ENCODE measurements around the gene PPP1R2B. TPM values are rescaled to one million over a fixed set of nuclear protein-coding genes. Genes with fewer than 3 reads are reported as not detected.

Gene PPP1R2B
- total RNA-seq = not detected

DNA sequence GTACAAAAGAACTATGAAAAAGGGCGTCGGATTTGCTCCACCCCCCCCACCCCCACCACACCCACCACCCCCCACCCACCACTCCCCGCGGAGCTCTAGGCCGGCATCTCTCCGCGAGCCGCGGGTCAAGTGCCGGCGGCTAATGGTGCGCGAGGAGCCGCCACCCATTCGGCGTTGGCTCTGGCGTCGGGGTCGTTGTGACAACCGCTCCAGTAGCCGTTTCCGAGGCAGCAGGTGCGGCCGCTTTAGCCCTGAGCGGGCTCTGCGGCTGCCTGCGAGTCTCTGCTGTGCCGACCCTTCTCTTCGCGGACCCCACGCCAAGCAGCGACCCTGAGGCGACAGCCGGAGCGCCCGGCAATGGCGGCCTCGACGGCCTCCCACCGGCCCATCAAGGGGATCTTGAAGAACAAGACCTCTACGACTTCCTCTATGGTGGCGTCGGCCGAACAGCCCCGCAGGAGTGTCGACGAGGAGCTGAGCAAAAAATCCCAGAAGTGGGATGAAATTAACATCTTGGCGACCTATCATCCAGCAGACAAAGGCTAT, at the start of gene PPP1R2B:
Gene PPP1R2B, plus strand, starts transcription at position 90 of the 546 bp plus-strand sequence. Its CDS starts 268 bp downstream, at position 358.
- Mint-ChIP-seq H3K27ac (no peak within 1 kb of the TSS), H3K4me3 (no peak within 1 kb of the TSS), H3K9me3 (ENCODE audit: low read depth) (peaks cover 14% of the 10 kb centered on the region), H3K4me1 (peaks cover 5% of the 10 kb centered on the region), H3K36me3 (peaks cover 20% of the 10 kb centered on the region), H3K27me3 (peaks cover 55% of the 10 kb centered on the region)
- no peak for DNase-seq
- no peak for ATAC-seq
- CTCF ChIA-PET = interaction anchor here (0.9 to 1.5 kb wide), 2 partner anchors 10 to 20 kb away, joined by 3 to 4 read pairs; no protein-coding TSS in a partner anchor

DNA sequence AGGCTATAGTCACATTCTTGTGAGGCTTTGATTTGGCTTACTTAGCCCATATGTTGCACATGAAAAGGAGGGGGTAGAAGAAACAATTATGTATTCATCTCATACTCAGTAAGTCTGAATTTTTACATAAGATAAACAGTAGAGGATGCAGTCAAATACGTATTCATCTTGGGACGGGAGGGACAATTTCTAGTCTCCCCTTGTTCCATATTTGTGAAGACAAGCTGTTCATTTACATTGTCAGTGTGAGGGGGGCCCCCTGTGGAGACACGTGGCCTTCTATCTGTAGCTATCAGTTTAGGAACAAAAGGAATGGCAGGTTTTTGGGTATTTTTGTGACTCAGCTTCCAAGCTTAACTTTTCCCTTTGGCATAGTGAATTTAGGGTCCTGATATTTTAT, 49.2 kb upstream of the PPP1R2B start:
- H3K36me3 Mint-ChIP-seq = no peaks in the 10 kb centered on the region
- no peak overlapping the region for H3K27ac Mint-ChIP-seq
- H3K27me3 Mint-ChIP-seq = peaks cover 41% of the 10 kb centered on the region
- peaks cover 4% of the 10 kb centered on the region for H3K4me1 Mint-ChIP-seq
- CTCF ChIA-PET = interaction anchor here (0.6 kb wide), 1 partner anchor 287 kb away, joined by 3 read pairs; no protein-coding TSS in a partner anchor
- no peaks in the 10 kb centered on the region for H3K9me3 Mint-ChIP-seq (ENCODE audit: low read depth)
- no peak for DNase-seq
- no peak for ATAC-seq
- no peak overlapping the region for H3K4me3 Mint-ChIP-seq

DNA sequence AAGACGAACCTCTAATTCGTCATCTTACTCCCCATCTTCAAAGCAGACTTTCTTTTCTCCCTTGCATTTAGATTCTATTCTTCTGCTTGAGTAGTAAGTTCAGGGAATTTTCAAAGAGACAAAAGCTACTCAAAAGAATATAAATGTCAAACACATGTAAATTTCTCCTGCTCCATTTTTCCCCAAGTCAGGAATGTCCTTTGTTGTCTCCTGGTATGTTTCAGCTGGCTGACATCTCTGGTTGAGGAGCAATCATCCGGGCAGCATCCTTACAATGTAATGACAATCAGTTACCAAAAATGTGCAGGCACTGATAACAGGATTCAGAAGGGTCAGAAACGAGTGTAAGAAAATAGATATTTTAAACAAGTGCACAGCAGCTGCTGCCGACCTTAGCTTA, 47.6 kb upstream of the PPP1R2B start:
- Mint-ChIP-seq H3K27me3 (peaks cover 34% of the 10 kb centered on the region), H3K4me1 (peaks cover 4% of the 10 kb centered on the region), H3K4me3 (no peak overlapping the region), H3K36me3 (peaks cover 2% of the 10 kb centered on the region), H3K27ac (no peak overlapping the region), H3K9me3 (ENCODE audit: low read depth) (no peaks in the 10 kb centered on the region)
- CTCF ChIA-PET = no interaction called here
- no peak for ATAC-seq
- DNase-seq = no peak

DNA sequence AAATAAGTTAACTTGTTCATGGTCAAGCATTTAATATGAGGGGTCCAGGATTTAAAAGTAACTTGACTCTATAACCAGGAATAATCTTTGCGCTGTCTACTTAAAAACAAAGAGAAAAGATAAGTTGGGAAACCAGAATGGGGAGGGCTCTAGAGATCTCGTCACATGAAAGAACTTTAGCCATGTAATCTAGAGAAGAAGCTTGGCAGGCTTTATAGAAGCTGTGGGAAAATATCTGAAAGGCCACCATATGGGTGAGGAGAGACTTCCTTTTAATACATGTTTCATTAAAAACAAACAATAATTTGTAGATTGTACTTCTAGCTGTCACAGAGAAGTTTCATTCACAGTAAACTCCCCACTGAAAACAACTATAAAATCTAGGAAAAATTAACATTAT, 46.7 kb upstream of the PPP1R2B start:
- H3K4me3 Mint-ChIP-seq = no peak overlapping the region

DNA sequence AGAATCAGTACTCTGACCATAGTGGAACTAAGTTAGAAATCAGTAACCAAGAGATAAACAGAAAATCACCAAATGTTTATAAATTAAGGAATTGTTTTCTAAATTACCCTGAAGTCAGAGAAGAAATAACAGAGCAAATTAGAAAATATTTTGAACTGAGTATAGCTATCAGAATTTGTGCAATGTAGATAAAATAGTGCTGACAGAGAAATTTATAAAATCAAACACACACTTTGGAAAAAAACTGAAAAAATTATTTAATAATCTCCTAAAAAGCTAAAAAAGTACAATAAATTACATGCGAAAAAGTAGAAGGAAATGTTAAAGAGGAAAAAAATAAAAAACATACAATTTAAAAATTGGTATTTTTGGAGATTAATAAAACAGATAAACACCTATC, 37.1 kb upstream of the PPP1R2B start:
- CTCF ChIA-PET = no interaction called here
- Mint-ChIP-seq H3K27me3 (peaks cover 27% of the 10 kb centered on the region), H3K9me3 (ENCODE audit: low read depth) (no peaks in the 10 kb centered on the region), H3K4me1 (no peaks in the 10 kb centered on the region), H3K36me3 (no peaks in the 10 kb centered on the region), H3K4me3 (no peak overlapping the region), H3K27ac (no peak overlapping the region)
- no peak for DNase-seq
- ATAC-seq = no peak

More for the DNA sequence above, 46.7 kb upstream of the PPP1R2B start:
- H3K4me1 Mint-ChIP-seq = peaks cover 4% of the 10 kb centered on the region
- CTCF ChIA-PET = no interaction called here
- H3K9me3 Mint-ChIP-seq (ENCODE audit: low read depth) = no peaks in the 10 kb centered on the region
- peaks cover 2% of the 10 kb centered on the region for H3K36me3 Mint-ChIP-seq
- H3K27me3 Mint-ChIP-seq = peaks cover 38% of the 10 kb centered on the region
- ATAC-seq = no peak
- H3K27ac Mint-ChIP-seq = no peak overlapping the region
- no peak for DNase-seq

DNA sequence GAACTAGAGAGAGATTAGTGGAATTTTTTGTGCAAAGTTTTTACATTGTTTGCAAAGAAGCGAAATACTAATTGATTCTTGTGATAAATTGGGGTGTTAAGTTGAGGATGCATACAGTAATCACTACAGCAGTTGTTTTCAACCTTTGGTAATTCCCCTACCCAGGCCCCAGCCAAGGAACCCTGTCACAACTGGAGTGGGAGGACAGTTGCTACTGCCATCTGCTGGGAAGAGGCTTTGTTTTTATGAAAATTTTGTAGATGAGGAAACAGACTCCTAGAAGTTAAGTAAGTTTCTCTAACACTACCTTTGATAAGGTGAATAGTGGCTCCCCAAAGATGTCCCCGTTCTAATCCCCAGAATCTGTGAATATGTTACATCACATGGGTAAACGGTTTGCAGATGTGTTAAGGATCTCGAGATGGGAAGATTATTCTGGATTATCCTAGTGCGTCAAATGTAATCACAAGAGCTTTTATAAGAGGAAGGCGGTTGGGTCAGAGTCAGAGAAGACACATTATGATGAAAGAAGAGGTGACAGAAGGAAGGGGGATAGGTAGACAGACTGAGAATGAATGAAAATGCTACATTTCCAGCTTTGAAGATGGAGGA, 34.0 kb upstream of the PPP1R2B start:
- Mint-ChIP-seq H3K4me1 (no peaks in the 10 kb centered on the region), H3K27ac (no peak overlapping the region), H3K4me3 (no peak overlapping the region), H3K9me3 (ENCODE audit: low read depth) (no peaks in the 10 kb centered on the region), H3K27me3 (peaks cover 13% of the 10 kb centered on the region), H3K36me3 (no peaks in the 10 kb centered on the region)
- no peak for DNase-seq
- ATAC-seq = peak; percentile 30
- CTCF ChIA-PET = interaction anchor here (0.7 to 1.0 kb wide), 4 partner anchors 8 to 316 kb away, joined by 3 to 5 read pairs (median 3); no protein-coding TSS in a partner anchor

DNA sequence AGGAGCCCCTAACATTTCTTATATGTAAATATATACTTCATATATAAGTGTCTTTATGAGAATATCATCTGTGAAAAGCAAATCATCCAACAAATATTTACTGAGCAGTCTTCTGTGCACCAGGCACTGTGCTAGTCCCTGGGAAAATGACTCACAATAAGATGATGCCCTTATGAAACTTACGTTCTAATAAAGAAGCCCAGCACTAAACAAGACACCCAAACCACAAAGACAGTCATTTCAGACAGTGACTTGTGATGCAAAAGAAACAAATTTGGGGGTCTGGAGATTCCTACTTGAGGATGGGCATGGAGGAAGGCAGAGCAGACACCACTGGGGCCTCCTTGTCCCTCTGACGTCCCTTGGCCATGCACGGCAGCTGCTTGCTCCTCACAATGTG, 30.6 kb upstream of the PPP1R2B start:
- Mint-ChIP-seq H3K27ac (no peak overlapping the region), H3K36me3 (no peaks in the 10 kb centered on the region), H3K27me3 (peaks cover 5% of the 10 kb centered on the region), H3K4me3 (no peak overlapping the region), H3K9me3 (ENCODE audit: low read depth) (no peaks in the 10 kb centered on the region), H3K4me1 (no peaks in the 10 kb centered on the region)
- DNase-seq (no peak), ATAC-seq (no peak)
- CTCF ChIA-PET = no interaction called here

DNA sequence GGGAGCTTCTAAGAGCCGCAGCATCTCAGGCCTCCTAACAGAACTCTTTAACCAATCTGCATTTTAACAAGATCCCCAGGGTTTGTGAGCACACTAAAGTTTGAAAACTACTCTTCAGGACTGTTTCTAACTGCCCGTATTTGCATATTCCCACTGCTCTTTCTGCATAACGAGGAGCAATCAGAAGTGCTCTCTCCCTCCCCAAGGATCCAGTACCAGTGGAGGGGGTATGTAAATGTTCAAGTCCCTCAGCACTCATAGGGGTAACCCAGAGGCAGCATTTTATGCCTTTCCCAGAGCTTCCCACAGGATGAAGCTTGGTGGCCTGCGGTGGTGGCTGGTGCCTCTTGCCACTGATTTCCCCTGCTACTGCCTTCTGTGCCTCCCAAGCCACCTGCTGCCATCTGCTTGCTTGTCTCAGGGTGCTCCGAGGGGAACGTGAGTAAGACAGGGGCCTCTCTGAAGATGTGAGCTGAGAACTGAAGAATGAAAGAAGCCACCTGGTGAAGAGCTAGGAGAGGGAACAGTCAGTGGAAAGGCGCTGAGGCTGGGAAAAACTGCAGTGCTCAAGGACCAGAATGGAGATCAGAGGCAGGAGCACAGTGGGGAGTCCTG, 30.0 kb upstream of the PPP1R2B start:
- no peak for DNase-seq
- Mint-ChIP-seq H3K4me3 (no peak overlapping the region), H3K9me3 (ENCODE audit: low read depth) (no peaks in the 10 kb centered on the region), H3K36me3 (no peaks in the 10 kb centered on the region), H3K27me3 (peaks cover 5% of the 10 kb centered on the region), H3K27ac (no peak overlapping the region), H3K4me1 (no peaks in the 10 kb centered on the region)
- CTCF ChIA-PET = no interaction called here
- ATAC-seq = no peak

DNA sequence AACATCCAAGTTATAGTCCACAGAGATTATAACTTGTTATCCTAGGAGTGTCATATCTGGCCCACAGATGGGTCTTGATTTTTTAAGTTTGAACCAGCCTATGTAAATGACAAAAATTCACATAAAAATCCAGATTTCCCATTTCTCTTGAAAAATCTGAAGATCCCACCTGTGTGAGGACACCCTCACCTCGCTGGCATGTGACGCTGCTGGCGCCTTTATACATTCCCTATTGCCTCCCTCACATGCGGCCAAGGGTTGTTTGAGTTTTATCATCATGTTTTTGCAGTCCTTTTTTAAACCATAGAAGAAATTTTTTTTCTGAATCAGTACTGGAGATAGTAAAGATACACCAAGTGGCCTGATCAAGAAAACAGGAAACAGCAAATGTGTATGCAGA, 25.9 kb upstream of the PPP1R2B start:
- H3K4me3 Mint-ChIP-seq = no peak overlapping the region
- no peak overlapping the region for H3K27ac Mint-ChIP-seq
- ATAC-seq (no peak), DNase-seq (no peak)
- H3K27me3 Mint-ChIP-seq = peaks cover 19% of the 10 kb centered on the region
- CTCF ChIA-PET = interaction anchor here (0.5 to 1.8 kb wide), 2 partner anchors 9 to 177 kb away, joined by 3 to 5 read pairs; no protein-coding TSS in a partner anchor
- H3K9me3 Mint-ChIP-seq (ENCODE audit: low read depth) = peaks cover 2% of the 10 kb centered on the region
- no peaks in the 10 kb centered on the region for H3K36me3 Mint-ChIP-seq
- H3K4me1 Mint-ChIP-seq = no peaks in the 10 kb centered on the region

DNA sequence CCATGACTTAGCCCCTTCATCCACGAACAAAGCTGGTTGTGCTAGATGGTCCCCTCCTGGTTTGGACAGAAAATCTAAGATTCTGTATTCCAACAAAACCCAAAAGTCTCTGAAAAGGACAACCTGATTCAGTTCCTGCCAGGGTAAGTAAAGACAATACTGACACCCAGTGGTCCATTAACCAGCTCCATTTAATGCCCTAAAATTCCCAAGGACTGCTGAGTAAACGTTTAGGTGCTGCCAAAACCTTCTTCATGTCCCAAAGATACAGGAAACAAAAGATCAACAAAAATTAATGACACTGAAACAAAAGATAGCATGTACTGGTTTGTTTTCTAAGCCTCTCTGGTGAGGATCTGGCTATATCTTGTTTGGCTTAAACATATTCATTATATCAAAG, 25.3 kb upstream of the PPP1R2B start:
- Mint-ChIP-seq H3K27ac (no peak overlapping the region), H3K4me1 (no peaks in the 10 kb centered on the region), H3K4me3 (no peak overlapping the region), H3K9me3 (ENCODE audit: low read depth) (peaks cover 2% of the 10 kb centered on the region), H3K36me3 (no peaks in the 10 kb centered on the region), H3K27me3 (peaks cover 19% of the 10 kb centered on the region)
- ATAC-seq = no peak
- CTCF ChIA-PET = interaction anchor here (0.5 to 1.8 kb wide), 2 partner anchors 9 to 177 kb away, joined by 3 to 5 read pairs; no protein-coding TSS in a partner anchor
- DNase-seq = no peak

DNA sequence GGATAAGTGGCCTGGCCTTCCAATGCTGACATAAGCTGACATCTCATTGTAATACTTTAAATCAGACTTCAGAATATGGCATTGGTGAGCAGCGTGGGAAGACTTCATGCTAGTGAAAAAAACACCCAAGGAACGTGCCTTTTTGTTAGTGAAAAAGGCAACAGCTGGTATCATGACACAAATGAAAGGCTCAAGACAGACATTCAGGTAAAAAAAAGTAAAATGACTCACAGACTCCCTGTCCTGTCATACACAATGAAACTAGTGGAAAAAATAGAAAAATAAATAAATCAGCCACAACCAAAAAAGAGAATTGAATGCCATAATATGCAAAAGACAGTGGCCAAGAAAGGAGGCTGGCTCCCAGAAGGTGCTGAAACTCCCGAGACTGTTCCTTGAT, 24.4 kb upstream of the PPP1R2B start:
- Mint-ChIP-seq H3K4me1 (no peaks in the 10 kb centered on the region), H3K36me3 (no peaks in the 10 kb centered on the region), H3K27ac (no peak overlapping the region), H3K4me3 (no peak overlapping the region), H3K27me3 (peaks cover 25% of the 10 kb centered on the region), H3K9me3 (ENCODE audit: low read depth) (peaks cover 2% of the 10 kb centered on the region)
- ATAC-seq (no peak), DNase-seq (no peak)
- CTCF ChIA-PET = no interaction called here

DNA sequence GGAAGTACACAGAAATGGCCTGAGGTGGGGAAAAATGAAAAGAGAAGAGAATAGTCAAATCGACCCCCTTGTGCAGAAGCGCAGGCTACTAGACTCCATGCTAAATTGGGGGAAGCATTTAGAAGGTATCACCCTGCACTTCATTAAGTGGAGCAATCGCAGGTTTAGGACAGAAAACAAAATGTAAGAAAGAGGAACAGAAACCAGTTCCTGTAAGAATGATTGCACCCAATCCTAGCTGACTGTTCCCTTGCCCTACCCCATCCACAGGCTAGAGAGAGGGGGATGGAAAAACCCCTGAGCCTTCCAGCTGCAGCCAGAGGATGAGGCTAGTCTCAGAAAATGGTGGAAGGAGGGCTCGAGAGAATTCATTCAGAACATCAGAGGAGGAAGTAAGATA, 23.9 kb upstream of the PPP1R2B start:
- CTCF ChIA-PET = no interaction called here

DNA sequence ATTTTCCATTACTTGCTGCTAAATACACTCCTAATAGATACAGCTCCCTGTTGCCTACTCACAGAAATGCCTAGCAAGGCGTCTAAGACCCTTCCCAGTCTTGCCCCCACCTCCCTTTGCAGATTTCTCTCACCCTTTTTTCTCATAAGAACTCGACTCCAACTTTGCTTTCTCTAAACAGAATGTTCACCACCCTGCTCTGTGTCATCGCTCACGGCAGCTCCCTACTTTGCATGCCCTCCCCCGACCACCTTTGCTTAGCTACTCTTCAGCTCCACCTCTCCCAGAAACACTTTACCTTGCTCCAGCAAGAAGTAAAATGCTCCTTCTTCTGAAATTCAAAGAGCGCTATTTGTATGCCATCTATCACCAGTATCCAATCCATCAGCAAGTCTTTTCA, 15.2 kb upstream of the PPP1R2B start:
- H3K9me3 Mint-ChIP-seq (ENCODE audit: low read depth) = no peaks in the 10 kb centered on the region
- CTCF ChIA-PET = interaction anchor here (0.7 kb wide), 1 partner anchor 173 kb away, joined by 3 read pairs; no protein-coding TSS in a partner anchor
- ATAC-seq (no peak), DNase-seq (no peak)
- peaks cover 19% of the 10 kb centered on the region for H3K27me3 Mint-ChIP-seq
- H3K4me1 Mint-ChIP-seq = peaks cover 9% of the 10 kb centered on the region
- no peak overlapping the region for H3K27ac Mint-ChIP-seq
- no peaks in the 10 kb centered on the region for H3K36me3 Mint-ChIP-seq
- H3K4me3 Mint-ChIP-seq = no peak overlapping the region

More for the DNA sequence above, 23.9 kb upstream of the PPP1R2B start:
- peaks cover 2% of the 10 kb centered on the region for H3K9me3 Mint-ChIP-seq (ENCODE audit: low read depth)
- H3K27me3 Mint-ChIP-seq = peaks cover 27% of the 10 kb centered on the region
- H3K4me1 Mint-ChIP-seq = no peaks in the 10 kb centered on the region
- H3K36me3 Mint-ChIP-seq = no peaks in the 10 kb centered on the region
- no peak for DNase-seq
- no peak overlapping the region for H3K4me3 Mint-ChIP-seq
- H3K27ac Mint-ChIP-seq = no peak overlapping the region
- no peak for ATAC-seq

DNA sequence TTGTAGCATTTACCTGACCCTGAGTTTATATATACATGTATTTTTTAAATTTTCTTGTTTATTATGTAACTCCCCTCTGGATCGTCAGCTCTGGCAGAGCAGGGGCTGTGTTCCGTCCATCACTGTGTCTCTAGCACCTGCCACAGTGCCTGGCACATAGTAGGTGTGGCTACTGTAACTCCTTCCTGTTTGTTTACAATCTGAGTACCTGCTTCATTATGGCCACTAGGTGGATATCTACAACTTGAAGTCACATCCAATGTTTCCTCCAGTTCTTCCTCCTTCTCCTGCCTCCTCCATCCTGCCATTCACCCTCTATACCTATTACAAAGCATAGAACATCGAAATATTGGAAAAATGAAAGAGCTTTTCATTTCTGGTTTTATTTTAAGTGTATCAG, 14.2 kb upstream of the PPP1R2B start:
- CTCF ChIA-PET = interaction anchor here (0.7 to 3.1 kb wide), 10 partner anchors 42 to 306 kb away, joined by 3 to 9 read pairs (median 4); partner anchors contain the start of gene MED7
- DNase-seq = no peak
- H3K36me3 Mint-ChIP-seq = no peaks in the 10 kb centered on the region
- H3K27me3 Mint-ChIP-seq = peaks cover 13% of the 10 kb centered on the region
- ATAC-seq = peak; percentile 73
- H3K4me3 Mint-ChIP-seq = no peak overlapping the region
- H3K27ac Mint-ChIP-seq = no peak overlapping the region
- H3K9me3 Mint-ChIP-seq (ENCODE audit: low read depth) = no peaks in the 10 kb centered on the region
- H3K4me1 Mint-ChIP-seq = peaks cover 9% of the 10 kb centered on the region
